T-helper 2 cell treated with Interferon-gamma antibody and Interleukin-4, amounts not matched to agents 5 μg/mL and 100 μg/mL, for 36 hours (primary cell): ENCODE data around the gene TYR.
"Not testable (repeated sequence)": the region's sequence is repeated elsewhere in the genome, so short reads cannot be mapped to it uniquely, and the experiment has no call there.

Source experiments
- DNase-seq: peaks from one replicate; pipeline ENCODE4 v3.0.0; 2021; ENCODE audit warnings: low spot score
- H3K27ac Mint-ChIP-seq: one replicate; pipeline ENCODE4 v1.8.0; 2021; ENCODE audit warnings: mild to moderate bottlenecking, mixed read lengths
- H3K27me3 Mint-ChIP-seq: one replicate; pipeline ENCODE4 v1.8.0; 2021; ENCODE audit warnings: low read depth, mixed read lengths
- H3K36me3 Mint-ChIP-seq: one replicate; pipeline ENCODE4 v1.8.0; 2021; ENCODE audit warnings: low read depth, mixed read lengths
- H3K4me1 Mint-ChIP-seq: one replicate; pipeline ENCODE4 v1.8.0; 2021; ENCODE audit warnings: low read depth, mixed read lengths
- H3K4me3 Mint-ChIP-seq: one replicate; pipeline ENCODE4 v1.8.0; 2022; ENCODE audit warnings: mild to moderate bottlenecking, moderate library complexity, mixed read lengths
- H3K9me3 Mint-ChIP-seq: one replicate; pipeline ENCODE4 v1.8.0; 2021; ENCODE audit warnings: mixed read lengths

TYR gene

DNA sequence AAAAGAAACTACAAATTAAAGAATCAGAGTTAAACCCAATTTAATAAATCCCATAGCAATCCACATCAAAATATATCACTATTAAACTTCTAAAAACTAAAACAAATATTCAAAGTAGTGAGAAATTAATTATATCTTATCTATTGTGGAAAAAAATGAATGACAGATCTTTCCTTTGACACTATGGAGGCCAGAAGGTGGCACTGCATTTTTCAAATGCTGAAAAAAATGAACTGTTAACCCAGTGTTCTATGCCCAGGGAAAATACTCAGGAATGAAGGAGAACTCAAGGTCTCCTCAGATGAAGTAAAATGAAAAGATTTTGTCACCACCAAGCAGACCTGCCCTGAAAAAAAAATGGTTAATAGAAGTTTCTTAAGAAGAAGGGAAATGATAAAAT is 27.7 kb downstream of the TYR start:
- Mint-ChIP-seq H3K27ac (no peak overlapping the region), H3K27me3 (no peaks in the 10 kb centered on the region), H3K9me3 (no peaks in the 10 kb centered on the region), H3K4me3 (no peak overlapping the region), H3K36me3 (no peaks in the 10 kb centered on the region), H3K4me1 (no peaks in the 10 kb centered on the region)
- DNase-seq, result no peak

DNA sequence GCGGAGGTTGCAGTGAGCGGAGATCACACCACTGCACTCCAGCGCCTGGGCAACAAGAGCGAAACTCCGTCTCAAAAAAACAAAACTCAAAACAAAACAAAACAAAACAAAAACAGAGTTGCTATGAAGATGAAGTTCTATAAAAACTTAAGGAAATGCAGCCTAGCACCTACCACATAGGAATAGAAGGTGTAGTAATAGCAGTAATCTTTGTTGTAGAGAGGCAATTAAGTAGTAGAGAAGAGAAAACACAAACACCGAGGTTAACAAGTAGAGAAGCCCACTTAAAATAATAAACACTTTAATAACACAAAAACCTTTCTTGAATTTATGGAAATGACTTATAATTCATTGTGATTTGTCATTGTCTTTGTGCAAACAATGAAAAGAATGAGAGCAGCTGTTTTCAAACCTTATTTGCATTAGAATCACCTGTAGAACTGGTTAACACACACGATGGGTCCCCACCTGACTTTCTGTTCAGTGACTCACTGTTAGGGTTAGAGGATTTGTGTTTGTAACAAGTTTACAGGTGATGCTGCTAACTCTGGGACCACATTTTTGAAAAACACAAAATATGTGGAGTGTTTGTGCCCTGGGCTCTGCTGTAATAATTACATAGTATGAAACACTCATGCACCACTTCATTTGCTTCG is 43.1 kb downstream of the TYR start:
- Mint-ChIP-seq H3K9me3 (no peaks in the 10 kb centered on the region), H3K4me1 (no peaks in the 10 kb centered on the region), H3K27ac (no peak overlapping the region), H3K27me3 (no peaks in the 10 kb centered on the region), H3K4me3 (no peak overlapping the region), H3K36me3 (no peaks in the 10 kb centered on the region)
- no peak for DNase-seq

DNA sequence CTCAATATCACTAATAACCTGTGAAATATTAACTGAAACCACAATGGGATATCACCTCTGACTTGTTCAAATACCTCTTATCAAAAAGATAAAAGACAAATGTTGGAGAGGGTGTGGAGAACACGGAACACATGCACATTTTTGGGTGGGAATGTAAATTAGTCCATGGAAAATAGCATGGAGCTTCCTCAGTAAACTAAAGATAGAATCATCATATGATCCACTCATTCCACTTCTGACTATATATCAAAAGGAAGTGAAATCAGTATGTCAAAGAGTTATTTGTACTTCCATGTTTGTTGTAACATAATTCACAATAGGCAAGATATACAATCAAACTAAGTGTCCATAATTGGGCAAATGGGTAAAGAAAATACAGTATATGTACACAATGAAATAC is 57.4 kb downstream of the TYR start:
- H3K4me3 Mint-ChIP-seq, result no peak overlapping the region

DNA sequence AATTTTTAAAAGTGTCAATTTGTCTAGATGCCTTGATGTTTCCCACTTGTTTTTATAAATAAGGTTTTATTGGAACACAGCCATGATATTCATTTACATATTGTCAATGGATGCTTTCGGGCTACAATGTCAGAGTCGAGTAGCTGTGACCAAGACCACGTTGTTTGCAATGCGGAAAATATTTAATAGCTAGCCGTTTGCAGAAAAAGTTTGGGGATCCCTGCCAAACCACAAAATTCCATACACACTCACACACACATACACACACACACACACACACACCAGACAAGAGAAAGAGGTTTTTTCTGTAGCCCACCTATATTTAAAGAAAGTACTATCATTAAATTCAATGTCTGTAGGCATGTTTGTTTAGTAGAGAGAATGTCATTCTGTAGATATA is 58.3 kb downstream of the TYR start:
- H3K4me1 Mint-ChIP-seq, result no peaks in the 10 kb centered on the region
- DNase-seq, result no peak
- no peaks in the 10 kb centered on the region for H3K27me3 Mint-ChIP-seq
- H3K27ac Mint-ChIP-seq, result no peak overlapping the region
- H3K36me3 Mint-ChIP-seq, result no peaks in the 10 kb centered on the region
- H3K4me3 Mint-ChIP-seq, result no peak overlapping the region
- H3K9me3 Mint-ChIP-seq, result no peaks in the 10 kb centered on the region

More for the DNA sequence above, 57.4 kb downstream of the TYR start:
- Mint-ChIP-seq H3K27me3 (no peaks in the 10 kb centered on the region), H3K36me3 (no peaks in the 10 kb centered on the region), H3K9me3 (no peaks in the 10 kb centered on the region), H3K27ac (no peak overlapping the region), H3K4me1 (no peaks in the 10 kb centered on the region)
- no peak for DNase-seq

DNA sequence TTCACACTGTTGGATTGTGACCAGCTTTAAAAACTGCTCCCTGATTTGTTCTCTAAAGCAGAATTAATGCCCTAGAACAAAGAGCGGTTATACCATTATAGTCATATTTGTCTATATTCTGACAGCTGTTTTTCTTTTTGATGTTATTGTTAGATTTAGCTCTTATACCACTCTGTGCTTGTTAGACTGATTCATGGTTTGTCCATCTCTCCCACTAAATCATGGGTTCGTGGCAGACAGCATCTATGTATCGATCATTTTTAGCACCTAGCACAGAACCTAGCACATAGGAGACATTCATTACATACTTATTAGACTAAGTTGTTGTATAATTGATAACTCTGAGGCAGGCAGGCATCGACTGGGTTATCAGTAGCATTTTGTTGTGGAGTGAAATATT is 69.3 kb downstream of the TYR start:
- H3K4me3 Mint-ChIP-seq, H3K9me3 Mint-ChIP-seq, DNase-seq, H3K4me1 Mint-ChIP-seq, H3K36me3 Mint-ChIP-seq, H3K27ac Mint-ChIP-seq, H3K27me3 Mint-ChIP-seq: not testable (repeated sequence)

DNA sequence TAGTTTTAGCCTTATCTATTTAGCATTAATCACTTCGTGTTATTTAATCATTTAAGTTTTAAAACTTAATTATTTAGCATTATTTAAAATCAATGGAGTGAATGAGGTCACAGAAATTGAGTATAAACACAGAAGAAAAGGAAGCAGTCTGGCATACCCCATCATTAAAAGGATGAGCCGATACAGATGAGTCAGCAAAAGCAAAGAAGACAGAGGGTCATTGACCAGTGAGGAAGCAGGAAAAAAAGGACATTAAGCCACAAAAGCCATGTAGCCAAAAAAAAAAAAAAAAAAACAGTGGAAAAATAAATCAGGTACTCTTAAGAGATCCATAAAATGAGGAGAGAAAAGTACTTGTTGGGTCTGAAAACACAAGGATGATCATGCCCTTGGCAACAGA is 71.5 kb downstream of the TYR start:
- H3K9me3 Mint-ChIP-seq, result no peaks in the 10 kb centered on the region

DNA sequence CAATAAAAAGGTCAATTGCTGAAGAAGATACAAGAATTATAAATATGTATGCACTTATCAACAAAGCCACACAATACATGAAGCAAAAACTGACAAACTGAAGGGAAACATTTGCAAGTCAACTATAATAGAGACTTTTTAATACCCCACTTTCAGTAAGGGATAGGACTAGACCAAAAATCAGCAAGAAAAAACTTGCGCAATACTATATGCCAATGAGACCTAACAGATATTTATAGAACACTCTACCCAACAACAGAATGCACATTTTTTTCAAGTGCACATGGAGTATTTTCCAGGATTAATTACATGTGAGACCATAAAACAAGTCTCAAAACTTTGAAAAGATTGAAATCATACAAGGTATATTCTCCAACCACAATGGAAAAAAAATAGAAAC is 83.8 kb downstream of the TYR start:
- H3K9me3 Mint-ChIP-seq, DNase-seq, H3K4me3 Mint-ChIP-seq, H3K36me3 Mint-ChIP-seq, H3K27ac Mint-ChIP-seq, H3K4me1 Mint-ChIP-seq, H3K27me3 Mint-ChIP-seq: not testable (repeated sequence)

More for the DNA sequence above, 71.5 kb downstream of the TYR start:
- H3K27me3 Mint-ChIP-seq, result no peaks in the 10 kb centered on the region
- no peak for DNase-seq
- H3K4me3 Mint-ChIP-seq, result no peak overlapping the region
- no peak overlapping the region for H3K27ac Mint-ChIP-seq
- H3K4me1 Mint-ChIP-seq, result no peaks in the 10 kb centered on the region
- H3K36me3 Mint-ChIP-seq, result no peaks in the 10 kb centered on the region

DNA sequence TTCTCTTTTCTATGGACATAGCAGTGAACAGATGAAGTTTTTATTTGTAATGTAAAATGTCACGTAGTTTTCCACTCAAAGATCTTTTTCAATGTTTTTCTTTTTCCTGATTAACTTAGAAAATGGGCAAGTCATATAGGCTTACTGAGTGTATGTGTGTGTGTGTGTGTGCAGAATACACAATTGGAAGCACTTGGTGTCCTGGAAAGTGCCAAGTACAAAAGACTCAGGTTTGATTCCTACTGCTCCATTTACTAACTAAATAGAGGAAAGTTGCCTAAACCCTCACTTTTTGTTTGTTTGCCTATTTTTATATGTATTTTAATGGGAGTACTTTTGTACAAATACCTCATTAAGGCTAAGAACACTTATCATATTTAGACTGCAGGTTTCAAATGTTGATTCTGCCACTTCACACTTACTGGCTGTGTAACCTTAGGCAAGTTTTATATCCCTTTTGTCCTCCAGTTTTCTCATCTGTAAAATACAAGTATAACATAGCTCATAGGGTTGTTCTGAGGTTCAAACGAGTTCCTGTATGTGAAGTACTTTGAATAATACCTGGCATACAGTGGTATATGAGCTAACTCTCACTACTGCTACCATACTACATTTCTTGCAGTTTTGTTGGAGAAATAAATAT is 90.1 kb downstream of the TYR start:
- Mint-ChIP-seq H3K4me3 (no peak overlapping the region), H3K27ac (no peak overlapping the region), H3K36me3 (no peaks in the 10 kb centered on the region), H3K4me1 (no peaks in the 10 kb centered on the region), H3K27me3 (no peaks in the 10 kb centered on the region), H3K9me3 (no peaks in the 10 kb centered on the region)
- DNase-seq, result no peak

DNA sequence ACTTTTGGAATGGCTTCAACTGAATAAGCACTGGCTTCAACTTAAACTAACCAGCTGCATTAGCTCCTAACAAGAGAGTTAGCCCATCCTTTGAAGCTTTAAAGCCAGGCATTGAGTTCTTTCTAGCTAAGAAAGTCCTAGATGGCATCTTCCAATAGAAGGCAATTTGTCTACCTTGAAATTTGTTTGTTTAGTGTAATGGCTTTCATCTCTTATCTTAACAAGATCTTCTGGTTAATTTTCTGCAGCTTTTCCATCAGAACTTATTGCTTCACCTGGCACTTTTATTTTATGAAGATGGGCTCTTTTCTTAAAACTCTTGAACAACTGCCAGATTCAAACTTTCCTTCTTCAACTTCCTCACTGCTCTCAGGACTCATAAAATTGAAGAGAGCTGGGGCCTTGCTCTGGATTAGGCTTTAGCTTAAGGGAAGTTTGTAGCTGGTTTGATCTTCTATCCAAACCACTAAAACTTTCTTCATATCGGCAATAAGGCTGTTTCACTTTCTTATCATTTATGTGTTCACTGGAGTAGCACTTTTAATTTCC is 94.9 kb downstream of the TYR start:
- H3K4me1 Mint-ChIP-seq, H3K27ac Mint-ChIP-seq, H3K36me3 Mint-ChIP-seq, DNase-seq, H3K9me3 Mint-ChIP-seq, H3K27me3 Mint-ChIP-seq, H3K4me3 Mint-ChIP-seq: not testable (repeated sequence)

DNA sequence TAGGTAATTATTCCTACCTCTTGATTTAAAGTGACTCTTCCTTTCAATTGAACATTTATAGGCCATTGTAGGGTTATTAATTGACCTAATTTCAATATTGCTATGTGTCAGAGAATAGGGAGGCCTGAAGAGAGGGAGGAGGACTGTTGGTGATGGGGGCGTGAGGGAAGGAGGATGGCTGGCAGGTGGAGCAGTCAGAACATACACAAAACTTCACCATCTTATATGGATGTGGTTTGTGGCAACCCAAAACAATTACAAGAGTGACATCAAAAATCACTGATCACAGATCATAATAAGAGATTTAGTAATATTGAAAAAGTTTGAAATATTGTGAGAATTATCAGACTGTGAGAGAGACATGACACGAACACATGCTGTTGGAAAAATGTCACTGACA is 95.5 kb downstream of the TYR start:
- H3K4me3 Mint-ChIP-seq, H3K36me3 Mint-ChIP-seq, H3K27me3 Mint-ChIP-seq, DNase-seq, H3K27ac Mint-ChIP-seq, H3K9me3 Mint-ChIP-seq, H3K4me1 Mint-ChIP-seq: not testable (repeated sequence)

DNA sequence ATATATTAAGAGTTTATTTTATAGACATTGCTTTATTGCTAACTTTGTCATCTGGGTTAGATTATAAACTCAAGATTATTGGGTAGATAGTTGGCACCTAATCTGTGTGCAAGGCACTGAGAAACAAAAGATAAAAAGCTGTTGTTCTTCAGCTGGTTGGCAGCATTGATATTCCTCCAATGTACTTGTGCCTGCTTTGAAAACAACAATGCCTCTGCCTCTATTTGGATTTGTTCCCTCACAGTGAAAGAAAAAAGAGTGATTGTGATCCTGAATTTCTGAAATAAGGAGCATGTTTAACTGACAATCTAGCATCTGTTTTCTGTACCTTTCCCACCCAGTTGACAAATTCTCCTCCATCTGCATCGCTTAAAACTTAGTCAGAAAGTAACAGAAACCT is 98.3 kb downstream of the TYR start:
- DNase-seq, result no peak

DNA sequence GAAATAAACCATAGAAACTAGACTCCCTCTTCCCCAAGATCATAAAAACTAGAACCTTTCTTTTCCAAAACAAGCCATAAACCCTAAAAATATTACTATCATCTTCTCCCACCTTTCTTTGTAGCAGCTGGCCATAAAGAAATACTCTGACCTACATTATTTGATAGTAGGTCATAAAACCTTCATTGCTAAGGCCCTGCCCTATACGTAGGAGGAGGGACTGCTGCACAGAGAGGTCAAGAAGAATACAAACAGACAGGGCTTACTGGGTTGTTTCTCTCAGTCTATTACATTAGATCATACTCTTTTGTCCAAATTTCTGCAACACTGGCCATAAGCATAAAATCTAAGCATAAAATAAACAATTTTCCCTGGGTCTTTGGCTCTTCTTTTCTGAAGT is 101.5 kb downstream of the TYR start:
- H3K27me3 Mint-ChIP-seq, result no peaks in the 10 kb centered on the region
- H3K27ac Mint-ChIP-seq, result no peak overlapping the region
- no peak overlapping the region for H3K4me3 Mint-ChIP-seq
- H3K36me3 Mint-ChIP-seq, result no peaks in the 10 kb centered on the region
- no peaks in the 10 kb centered on the region for H3K9me3 Mint-ChIP-seq
- H3K4me1 Mint-ChIP-seq, result no peaks in the 10 kb centered on the region
- no peak for DNase-seq

More for the DNA sequence above, 98.3 kb downstream of the TYR start:
- Mint-ChIP-seq H3K27ac (no peak overlapping the region), H3K4me1 (no peaks in the 10 kb centered on the region), H3K27me3 (no peaks in the 10 kb centered on the region), H3K9me3 (no peaks in the 10 kb centered on the region), H3K4me3 (no peak overlapping the region), H3K36me3 (no peaks in the 10 kb centered on the region)

DNA sequence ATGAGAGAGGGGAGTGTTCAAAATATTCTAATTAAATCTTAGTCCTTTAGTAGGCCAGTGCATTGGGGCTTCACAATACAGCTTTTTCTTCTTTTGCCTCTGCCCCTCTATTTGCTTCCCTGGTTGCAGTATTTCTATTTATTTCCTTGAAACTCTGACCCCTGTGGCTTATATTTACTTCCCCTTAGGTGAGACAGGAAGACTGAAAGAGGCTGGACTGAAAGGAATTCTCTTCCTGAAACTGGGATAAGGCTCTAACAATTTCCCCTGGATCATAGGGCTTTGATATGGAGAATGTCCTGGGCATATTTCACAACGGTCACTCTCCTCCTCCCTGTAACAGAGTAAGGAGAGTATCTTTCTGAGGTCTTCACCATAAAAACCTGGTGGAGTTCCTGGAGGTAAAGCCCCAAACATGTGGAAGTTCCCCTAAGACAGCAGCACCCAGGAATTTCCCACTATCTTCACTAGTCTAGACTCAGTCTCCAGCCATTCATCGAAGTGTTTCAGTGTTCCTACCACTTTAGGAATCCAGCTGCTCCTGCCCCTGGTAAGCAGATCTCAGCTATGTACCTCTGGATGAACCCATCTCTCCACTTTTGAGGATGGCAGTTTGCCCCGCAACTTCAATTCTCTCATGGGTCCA is 103.5 kb downstream of the TYR start:
- not testable (repeated sequence) for H3K27ac Mint-ChIP-seq, DNase-seq, H3K4me1 Mint-ChIP-seq, H3K27me3 Mint-ChIP-seq, H3K9me3 Mint-ChIP-seq, H3K36me3 Mint-ChIP-seq, H3K4me3 Mint-ChIP-seq

DNA sequence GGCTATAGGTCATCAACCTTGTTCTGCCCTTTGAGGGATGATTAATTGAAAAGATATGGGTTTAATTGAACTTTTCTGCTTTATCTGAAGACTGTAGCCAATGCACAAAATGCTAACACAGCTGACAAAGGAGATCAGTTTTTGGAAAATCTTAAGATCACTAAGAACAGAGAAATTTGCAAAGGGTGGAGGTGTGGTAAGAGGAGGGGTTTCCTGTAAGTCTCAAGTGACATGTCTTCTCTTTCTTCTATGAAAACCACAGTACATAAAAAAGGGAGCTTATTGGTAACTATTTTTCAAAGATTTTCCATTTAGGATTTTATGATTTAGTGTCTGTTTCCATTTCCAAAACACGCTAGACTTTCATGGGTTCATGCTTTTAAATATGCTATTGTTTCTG is 108.9 kb downstream of the TYR start:
- H3K9me3 Mint-ChIP-seq, H3K27me3 Mint-ChIP-seq, H3K4me3 Mint-ChIP-seq, H3K4me1 Mint-ChIP-seq, DNase-seq, H3K27ac Mint-ChIP-seq, H3K36me3 Mint-ChIP-seq: not testable (repeated sequence)
